ENCODE data around the gene DAPP1. TPM values are rescaled to one million over a fixed set of nuclear protein-coding genes. Genes with fewer than 3 reads are reported as not detected.

The DAPP1 gene
- total and polyA plus RNA-seq, 2 of the 8 experiments (the other 6 are each of a cell fraction or from before 2014, with no cell fraction given): not detected

GRCh38 chr4:99853999-99854398, 37.4 kb downstream of the DAPP1 start (continued):
- no peak for TF ChIP-seq FOSL1 (IDR thresholded peaks at IDR 0.05; ENCODE audit: insufficient read depth, low read depth, low read length)

Data from H1 (cell line).